Right atrium auricular region (tissue), 2 donors: Measurements from ENCODE around the gene MPI. TPM values are rescaled to one million over a fixed set of nuclear protein-coding genes. Genes with fewer than 3 reads are reported as not detected.

Experiments used
- DNase-seq: peaks from one replicate; pipeline ENCODE4 v3.0.0-alpha.2; 2019; ENCODE audit warnings: low spot score
- H3K27ac ChIP-seq, 2 donors: fragments of 200-600 bp; sonication (generic); 1 replicate in 1 of 2; 2 replicates in 1 of 2; pipeline ENCODE4 v1.5.1; 2016 to 2019
- H3K27me3 ChIP-seq, 2 donors: fragments of 200-600 bp; sonication (generic); one replicate each; pipeline versions ENCODE4 v1.5.1 to v1.6.0; 2017 to 2019
- H3K36me3 ChIP-seq: fragments of 200-600 bp; sonication (generic); one replicate; pipeline ENCODE4 v1.5.1; 2016
- H3K4me1 ChIP-seq, 2 donors: fragments of 200-600 bp; sonication (generic); one replicate each; pipeline versions ENCODE4 v1.5.1 to v1.6.0; 2017 to 2019
- H3K4me3 ChIP-seq, 2 donors: fragments of 200-600 bp; sonication (generic); 1 replicate in 1 of 2; 2 replicates in 1 of 2; pipeline ENCODE4 v1.5.1; 2017 to 2019; ENCODE audit warnings: mild to moderate bottlenecking in 1 of 2, moderate library complexity in 1 of 2
- H3K9me3 ChIP-seq, 2 donors: fragments of 200-600 bp; sonication (generic); one replicate each; pipeline ENCODE4 v1.5.1; 2019
- CTCF ChIP-seq, 2 donors: fragments of 200-600 bp; sonication (generic); IDR thresholded peaks; one replicate each; pipeline ENCODE4 v1.5.1; 2019; ENCODE audit warnings: antibody characterized with exemption in 2 of 2
- microRNA-seq, 2 donors: library from miRNA; unstranded; fragments of <30 nt; microRNA quantifications; one replicate each; pipeline ENCODE4, GENCODE V29; 2016 to 2017; ENCODE audit warnings: borderline number of aligned reads in 2 of 2, borderline replicate concordance in 1 of 2
- total RNA-seq, 2 donors: library from RNA; depleted of rRNA; stranded (reverse); fragments of >200 nt; gene quantifications; one replicate each; pipeline ENCODE4 v1.1.0, GENCODE V29; 2016

MPI gene
- total RNA-seq, 2 donors from 2014 or later, result 59.3 to 131 TPM

- no peaks in the 10 kb centered on the region for H3K27me3 ChIP-seq
- H3K9me3 ChIP-seq, result no peaks in the 10 kb centered on the region
- H3K27ac ChIP-seq, result no peak overlapping the region
- H3K4me1 ChIP-seq, result peaks cover 0 to 27% of the 10 kb centered on the region in 2 donors
- TF ChIP-seq CTCF (IDR thresholded peaks at IDR 0.05), result no peak
- DNase-seq, result no peak
- no peaks in the 10 kb centered on the region for H3K36me3 ChIP-seq
- H3K4me3 ChIP-seq, result no peak overlapping the region
Measured at GRCh38 chr15:74951006-74951405, 61.2 kb downstream of the MPI start.

Small RNAs within 50 kb of the gene (microRNA-seq; reads per million reads assigned to microRNA genes)
- gene MIR6882, result 0 to 3.5 reads per million in 2 donors

Other genes starting within 250 kb of the MPI start
- gene EDC3, start 194.0 kb upstream of the MPI start, total RNA-seq, result 1 to 10 TPM; 8.0 to 8.3 TPM
- 1 to 10 TPM in 1 of 2 donors, not detected in 1; 1.0 TPM for gene CYP1A1, start 164.5 kb upstream of the MPI start, total RNA-seq
- not detected for gene CYP1A2, start 141.2 kb upstream of the MPI start, total RNA-seq
- gene CSK, start 108.0 kb upstream of the MPI start, total RNA-seq, result 10 to 100 TPM; 25.6 to 26.8 TPM
- gene LMAN1L, start 77.2 kb upstream of the MPI start, total RNA-seq, result 10 to 100 TPM; 13.8 to 88.7 TPM
- gene CPLX3, start 63.4 kb upstream of the MPI start, total RNA-seq, result 10 to 100 TPM in 1 of 2 donors, 1 to 10 TPM in 1; 1.1 to 10.8 TPM
- gene ULK3, start 46.9 kb upstream of the MPI start, total RNA-seq, result 10 to 100 TPM; 38.1 to 42.9 TPM
- gene SCAMP2, start 16.7 kb upstream of the MPI start, total RNA-seq, result 10 to 100 TPM; 72.3 to 80.9 TPM
- gene FAM219B, start 16.8 kb downstream of the MPI start, total RNA-seq, result 10 to 100 TPM; 46.9 to 53.3 TPM
- gene COX5A, start 48.0 kb downstream of the MPI start, total RNA-seq, result 100 to 1,000 TPM; 399 to 869 TPM
- 1 to 10 TPM; 4.3 to 9.4 TPM for gene RPP25, start 66.7 kb downstream of the MPI start, total RNA-seq
- 1 to 10 TPM; 4.0 to 7.5 TPM for gene SCAMP5, start 105.5 kb downstream of the MPI start, total RNA-seq
- 10 to 100 TPM; 10.6 to 11.5 TPM for gene PPCDC, start 133.5 kb downstream of the MPI start, total RNA-seq